ENCODE measurements around the gene TTC28. TPM values are rescaled to one million over a fixed set of nuclear protein-coding genes. Genes with fewer than 3 reads are reported as not detected.

TTC28 gene
- total RNA-seq, 1 donor from 2014 or later = 1.3 TPM

- no peak for TF ChIP-seq CTCF (IDR thresholded peaks at IDR 0.05; ENCODE audit: insufficient read depth, low read length, severe bottlenecking)
- no peaks in the 10 kb centered on the region for H3K27me3 ChIP-seq (ENCODE audit: control insufficient read depth, insufficient read depth, low read length)
- FAIRE-seq (no peak), DNase-seq (ENCODE audit: low read depth) (no peak)
- no peaks in the 10 kb centered on the region for H3K36me3 ChIP-seq (ENCODE audit: control insufficient read depth, insufficient read depth, low read length)
- no peak overlapping the region for H3K4me3 ChIP-seq (ENCODE audit: low read depth, low read length)
Observed at GRCh38 chr22:28208787-28209186, 470.9 kb downstream of the TTC28 start.

DNA sequence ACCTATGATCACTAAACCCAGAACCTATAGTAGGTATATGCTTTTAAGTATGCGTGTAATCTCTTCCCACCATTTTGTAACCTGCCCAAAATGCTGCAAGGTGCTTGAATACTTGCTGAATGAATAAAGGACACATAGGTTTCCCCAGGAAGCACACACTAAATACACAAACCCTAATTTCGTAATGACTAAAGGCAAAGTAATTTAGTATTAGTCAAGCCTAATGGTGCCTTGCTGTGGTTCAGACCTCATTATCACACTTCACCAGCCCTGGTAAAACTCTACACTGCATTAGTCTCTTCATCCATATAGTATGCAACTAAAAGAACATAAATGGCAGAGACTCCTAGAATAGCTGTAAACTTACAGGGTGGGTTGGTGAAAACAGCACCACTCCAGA lies 471.6 kb downstream of the TTC28 start:
- DNase-seq (ENCODE audit: low read depth) (peak; percentile 68), FAIRE-seq (peak; percentile 40)
- TF ChIP-seq CTCF (IDR thresholded peaks at IDR 0.05; ENCODE audit: insufficient read depth, low read length, severe bottlenecking) = no peak
- H3K4me3 ChIP-seq (ENCODE audit: low read depth, low read length) = no peak overlapping the region
- H3K27me3 ChIP-seq (ENCODE audit: control insufficient read depth, insufficient read depth, low read length) = no peaks in the 10 kb centered on the region
- H3K36me3 ChIP-seq (ENCODE audit: control insufficient read depth, insufficient read depth, low read length) = no peaks in the 10 kb centered on the region

GRCh38 chr22:28207281-28208030 lies 472.2 kb downstream of the TTC28 start:
- Histone ChIP-seq H3K27me3 (ENCODE audit: control insufficient read depth, insufficient read depth, low read length) (no peaks in the 10 kb centered on the region), H3K36me3 (ENCODE audit: control insufficient read depth, insufficient read depth, low read length) (no peaks in the 10 kb centered on the region), H3K4me3 (ENCODE audit: low read depth, low read length) (no peak overlapping the region)
- no peak for FAIRE-seq
- TF ChIP-seq CTCF (IDR thresholded peaks at IDR 0.05; ENCODE audit: insufficient read depth, low read length, severe bottlenecking) = no peak
- no peak for DNase-seq (ENCODE audit: low read depth)

GRCh38 chr22:28205926-28206325 lies 473.7 kb downstream of the TTC28 start:
- H3K27me3 ChIP-seq (ENCODE audit: control insufficient read depth, insufficient read depth, low read length) = no peaks in the 10 kb centered on the region
- H3K36me3 ChIP-seq (ENCODE audit: control insufficient read depth, insufficient read depth, low read length) = no peaks in the 10 kb centered on the region
- FAIRE-seq = no peak
- H3K4me3 ChIP-seq (ENCODE audit: low read depth, low read length) = no peak overlapping the region
- TF ChIP-seq CTCF (IDR thresholded peaks at IDR 0.05; ENCODE audit: insufficient read depth, low read length, severe bottlenecking) = no peak
- DNase-seq (ENCODE audit: low read depth) = no peak

- no peak for FAIRE-seq
- H3K4me3 ChIP-seq (ENCODE audit: low read depth, low read length) = no peak overlapping the region
- DNase-seq (ENCODE audit: low read depth) = no peak
- no peaks in the 10 kb centered on the region for H3K36me3 ChIP-seq (ENCODE audit: control insufficient read depth, insufficient read depth, low read length)
- TF ChIP-seq CTCF (IDR thresholded peaks at IDR 0.05; ENCODE audit: insufficient read depth, low read length, severe bottlenecking) = no peak
- no peaks in the 10 kb centered on the region for H3K27me3 ChIP-seq (ENCODE audit: control insufficient read depth, insufficient read depth, low read length)
Observed at GRCh38 chr22:28204382-28204781, 475.3 kb downstream of the TTC28 start.

- TF ChIP-seq CTCF (IDR thresholded peaks at IDR 0.05; ENCODE audit: insufficient read depth, low read length, severe bottlenecking) = no peak
- Histone ChIP-seq H3K4me3 (ENCODE audit: low read depth, low read length) (no peak overlapping the region), H3K27me3 (ENCODE audit: control insufficient read depth, insufficient read depth, low read length) (no peaks in the 10 kb centered on the region), H3K36me3 (ENCODE audit: control insufficient read depth, insufficient read depth, low read length) (no peaks in the 10 kb centered on the region)
- FAIRE-seq (no peak), DNase-seq (ENCODE audit: low read depth) (no peak)
Observed at GRCh38 chr22:28203286-28203685, 476.4 kb downstream of the TTC28 start.

Data from bronchial epithelial cell (primary cell).